HCT116 (cell line): Measurements from ENCODE around the gene GALM. TPM values are rescaled to one million over a fixed set of nuclear protein-coding genes. Genes with fewer than 3 reads are reported as not detected.

Experiments used
- ATAC-seq: fragments of 200-7000 bp; cut with Tn5 transposase; 2 replicates; pipeline ENCODE4 v1.9.1; 2020; ENCODE audit warnings: mild to moderate bottlenecking, moderate library complexity
- BruUV-seq: library from RNA; stranded (reverse); fragments of 400-500 nt; replicated peaks from 2 replicates; lab custom pipeline; 2021; lab: Mats Ljungman, UMichigan
- CTCF ChIA-PET: fragments of 300-600 bp; sonication (Branson Sonifier 250); formaldehyde crosslinking; loops from one replicate; lab custom pipeline; 2021; ENCODE audit warnings: antibody characterized with exemption; lab: Charles Lee
- POLR2A ChIA-PET: fragments of 300-600, 350-600 bp; sonication (Branson Sonifier 250); formaldehyde crosslinking; loops from one replicate; lab custom pipeline; 2021; ENCODE audit warnings: antibody characterized with exemption; lab: Charles Lee
- RAD21 ChIA-PET, 2 experiments: fragments of 300-600 bp; sonication (Branson Sonifier 250); formaldehyde crosslinking; loops; one replicate each; lab custom pipeline; 2023; ENCODE audit warnings: low total read pairs in 2 of 2; ENCODE audit not compliant: uncharacterized antibody in 2 of 2, unreplicated experiment in 2 of 2, low non-redundant PET in 1 of 2; lab: Charles Lee
- DNase-seq: peaks from one replicate; pipeline ENCODE4 v3.0.0-alpha.2; 2010; ENCODE audit warnings: low read depth, low spot score
- H2AFZ ChIP-seq: fragments of 200-600 bp; shearing (Covaris generic), sonication (generic); 2 replicates; pipeline ENCODE4 v1.6.1; 2017; ENCODE audit warnings: low read depth, mixed run types, mixed read lengths, antibody characterized with exemption, low read length; ENCODE audit not compliant: poor library complexity, severe bottlenecking
- H3K27ac ChIP-seq: 2 replicates; pipeline ENCODE4 v1.5.1; 2012; ENCODE audit warnings: low read depth, low read length
- H3K27me3 ChIP-seq: fragments of 200-600 bp; sonication (generic); 2 replicates; pipeline ENCODE4 v1.6.1; 2016; ENCODE audit warnings: mixed run types, low read length, mixed read lengths; ENCODE audit not compliant: insufficient read depth
- H3K36me3 ChIP-seq, 2 experiments: fragments of 200-500 bp in 1 of 2; fragments of 200-600 bp in 1 of 2; sonication (Bioruptor generic) in 1 of 2; sonication (generic) in 1 of 2; 2 replicates each; pipeline versions ENCODE4 v1.5.1 to v1.6.1; 2014 to 2016; ENCODE audit warnings: low read length in 2 of 2, inconsistent platforms in 1 of 2, mixed read lengths in 1 of 2, mixed run types in 1 of 2; ENCODE audit not compliant: insufficient read depth in 2 of 2, control insufficient read depth in 1 of 2
- H3K4me1 ChIP-seq, 2 experiments: fragments of 200-600 bp in 1 of 2; sonication (generic) in 1 of 2; 2 replicates each; pipeline versions ENCODE4 v1.5.1 to v1.6.1; 2012 to 2017; ENCODE audit warnings: low read length in 2 of 2, inconsistent platforms in 1 of 2, mild to moderate bottlenecking in 1 of 2, mixed read lengths in 1 of 2, mixed run types in 1 of 2, moderate library complexity in 1 of 2; ENCODE audit not compliant: insufficient read depth in 2 of 2, control insufficient read depth in 1 of 2
- H3K4me2 ChIP-seq: fragments of 200-600 bp; sonication (generic); 2 replicates; pipeline ENCODE4 v1.6.1; 2017; ENCODE audit warnings: mixed run types, low read length, mixed read lengths
- H3K4me3 ChIP-seq, 2 experiments: fragments of 200-600 bp in 1 of 2; sonication (generic) in 1 of 2; replicated peaks in 1 of 2; 2 replicates each; pipeline ENCODE4 v1.5.1; 2011 to 2016; ENCODE audit warnings: low read length in 2 of 2, control low read depth in 1 of 2, low read depth in 1 of 2, mild to moderate bottlenecking in 1 of 2, mixed read lengths in 1 of 2, mixed run types in 1 of 2
- H3K79me2 ChIP-seq: fragments of 200-600 bp; sonication (generic); 2 replicates; pipeline ENCODE4 v1.6.1; 2017; ENCODE audit warnings: mild to moderate bottlenecking, mixed run types, low read length, moderate library complexity, mixed read lengths; ENCODE audit not compliant: insufficient read depth
- H3K9ac ChIP-seq: fragments of 200-600 bp; sonication (generic); 2 replicates; pipeline ENCODE4 v1.6.1; 2016; ENCODE audit warnings: low read length, mixed read lengths
- H3K9me2 ChIP-seq: fragments of 200-600 bp; sonication (generic), shearing (Covaris generic); 2 replicates; pipeline ENCODE4 v1.6.1; 2017; ENCODE audit warnings: mixed run types, mild to moderate bottlenecking, moderate library complexity; ENCODE audit not compliant: insufficient read depth
- H3K9me3 ChIP-seq, 2 experiments: fragments of 200-500 bp in 1 of 2; fragments of 200-600 bp in 1 of 2; sonication (Bioruptor generic) in 1 of 2; sonication (generic) in 1 of 2; 2 replicates each; pipeline ENCODE4 v1.6.1; 2014 to 2017; ENCODE audit warnings: low read length in 2 of 2, mixed read lengths in 2 of 2, inconsistent platforms in 1 of 2, low read depth in 1 of 2, mild to moderate bottlenecking in 1 of 2, mixed run types in 1 of 2, moderate library complexity in 1 of 2; ENCODE audit not compliant: control insufficient read depth in 1 of 2, insufficient read depth in 1 of 2
- H4K20me1 ChIP-seq: fragments of 200-600 bp; sonication (generic), shearing (Covaris generic); 2 replicates; pipeline ENCODE4 v1.6.1; 2017; ENCODE audit warnings: mixed run types, mild to moderate bottlenecking, moderate library complexity; ENCODE audit not compliant: insufficient read depth
- CBX3 ChIP-seq: IDR thresholded peaks from 2 replicates; pipeline ENCODE4 v1.6.1; 2012; ENCODE audit warnings: low read depth
- CEBPB ChIP-seq: IDR thresholded peaks from 2 replicates; pipeline ENCODE4 v1.6.1; 2012; ENCODE audit warnings: low read depth
- ELF1 ChIP-seq: IDR thresholded peaks from 2 replicates; pipeline ENCODE4 v1.6.1; 2012; ENCODE audit warnings: low read depth, borderline replicate concordance
- FOSL1 ChIP-seq: IDR thresholded peaks from 2 replicates; pipeline ENCODE4 v1.6.1; 2012; ENCODE audit warnings: low read depth
- POLR2AphosphoS5 ChIP-seq: IDR thresholded peaks from 2 replicates; pipeline ENCODE4 v1.6.1; 2011; ENCODE audit warnings: mild to moderate bottlenecking, low read depth, low read length, moderate library complexity
- SP1 ChIP-seq: IDR thresholded peaks from 2 replicates; pipeline ENCODE4 v1.6.1; 2012; ENCODE audit warnings: low read depth
- YY1 ChIP-seq: IDR thresholded peaks from 2 replicates; pipeline ENCODE4 v1.6.1; 2011; ENCODE audit warnings: low read length, low read depth, moderate library complexity, mild to moderate bottlenecking; ENCODE audit not compliant: insufficient replicate concordance; ENCODE audit errors: extremely low read depth
- ZFX ChIP-seq: fragments of 450-650 bp; IDR thresholded peaks from 2 replicates; pipeline ENCODE4 v1.6.1; 2017
- intact Hi-C: fragments of 100-400 bp; cut with micrococcal nuclease; formaldehyde crosslinking; loops from 2 replicates; pipeline ENCODE4 v1.10.0; 2022
- total RNA-seq: library from RNA; stranded (reverse); gene quantifications from one replicate; pipeline ENCODE4 v1.2.1, GENCODE V29; 2021; ENCODE audit not compliant: unreplicated experiment
- TF ChIP-seq, protein P1 (sequence below): IDR thresholded peaks from 2 replicates; pipeline ENCODE4 v1.6.1; 2012
- TF ChIP-seq, protein P2 (sequence below): IDR thresholded peaks from 2 replicates; pipeline ENCODE4 v1.6.1; 2011; ENCODE audit warnings: mild to moderate bottlenecking, low read length, moderate library complexity; ENCODE audit not compliant: insufficient replicate concordance; ENCODE audit errors: extremely low read depth

GALM gene
- total RNA-seq, 1 experiment from 2014 or later: 10.2 TPM

- no peak overlapping the region for H3K4me2 ChIP-seq
- no peak overlapping the region for H3K4me3 ChIP-seq
- ChIA-PET POLR2A (no interaction called here), RAD21 (no interaction called here), CTCF (no interaction called here)
- H3K9me3 ChIP-seq: no peaks in the 10 kb centered on the region
- no peaks in the 10 kb centered on the region for H3K4me1 ChIP-seq
- no peak for DNase-seq
- H2AFZ ChIP-seq: no peak overlapping the region
- no peaks in the 10 kb centered on the region for H3K27me3 ChIP-seq
- no peak for ATAC-seq
- no peaks in the 10 kb centered on the region for H4K20me1 ChIP-seq
- no peak overlapping the region for H3K9ac ChIP-seq
- TF ChIP-seq ELF1 (no peak), CEBPB (no peak), POLR2AphosphoS5 (no peak), YY1 (no peak), SP1 (no peak), ZFX (no peak), CBX3 (no peak), FOSL1 (no peak)
- TF ChIP-seq, protein P1, sequence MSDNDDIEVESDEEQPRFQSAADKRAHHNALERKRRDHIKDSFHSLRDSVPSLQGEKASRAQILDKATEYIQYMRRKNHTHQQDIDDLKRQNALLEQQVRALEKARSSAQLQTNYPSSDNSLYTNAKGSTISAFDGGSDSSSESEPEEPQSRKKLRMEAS: no peak
- TF ChIP-seq, protein P2, sequence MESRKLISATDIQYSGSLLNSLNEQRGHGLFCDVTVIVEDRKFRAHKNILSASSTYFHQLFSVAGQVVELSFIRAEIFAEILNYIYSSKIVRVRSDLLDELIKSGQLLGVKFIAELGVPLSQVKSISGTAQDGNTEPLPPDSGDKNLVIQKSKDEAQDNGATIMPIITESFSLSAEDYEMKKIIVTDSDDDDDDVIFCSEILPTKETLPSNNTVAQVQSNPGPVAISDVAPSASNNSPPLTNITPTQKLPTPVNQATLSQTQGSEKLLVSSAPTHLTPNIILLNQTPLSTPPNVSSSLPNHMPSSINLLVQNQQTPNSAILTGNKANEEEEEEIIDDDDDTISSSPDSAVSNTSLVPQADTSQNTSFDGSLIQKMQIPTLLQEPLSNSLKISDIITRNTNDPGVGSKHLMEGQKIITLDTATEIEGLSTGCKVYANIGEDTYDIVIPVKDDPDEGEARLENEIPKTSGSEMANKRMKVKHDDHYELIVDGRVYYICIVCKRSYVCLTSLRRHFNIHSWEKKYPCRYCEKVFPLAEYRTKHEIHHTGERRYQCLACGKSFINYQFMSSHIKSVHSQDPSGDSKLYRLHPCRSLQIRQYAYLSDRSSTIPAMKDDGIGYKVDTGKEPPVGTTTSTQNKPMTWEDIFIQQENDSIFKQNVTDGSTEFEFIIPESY: no peak
- no peaks in the 10 kb centered on the region for H3K79me2 ChIP-seq
- no peak overlapping the region for H3K27ac ChIP-seq
- no TSS peak for BruUV-seq
- no peaks in the 10 kb centered on the region for H3K36me3 ChIP-seq
- H3K9me2 ChIP-seq: no peaks in the 10 kb centered on the region
- intact Hi-C loops: no loop called here
Measured at GRCh38 chr2:38700113-38700785, 34.3 kb downstream of the GALM start.
